ENCODE measurements around the gene GLB1L2. TPM values are rescaled to one million over a fixed set of nuclear protein-coding genes. Genes with fewer than 3 reads are reported as not detected.

Gene GLB1L2
- polyA plus RNA-seq, 1 of the 3 experiments (the other 2 are of a cell fraction): 3.4 TPM

GRCh38 chr11:134367781-134368180 lies 36.0 kb downstream of the GLB1L2 start:
- H3K27me3 ChIP-seq (ENCODE audit: insufficient read depth): no peaks in the 10 kb centered on the region
- H3K27ac ChIP-seq (ENCODE audit: low read depth in 2 of 2, low read length in 1 of 2): no peak overlapping the region
- no peak overlapping the region for H2AFZ ChIP-seq (ENCODE audit: low read depth)
- no peak overlapping the region for H3K9ac ChIP-seq
- WGBS (ENCODE audit: low lambda C conversion rate): 86% methylated on average over 16 of the region's 18 CpGs
- no peaks in the 10 kb centered on the region for H3F3A ChIP-seq (replicated peaks; ENCODE audit: insufficient read depth)
- no peaks in the 10 kb centered on the region for H3K9me2 ChIP-seq
- no peaks in the 10 kb centered on the region; a peak in 1 of 4 replicates for H3K4me1 ChIP-seq (ENCODE audit: control insufficient read depth in 1 of 2, insufficient read depth in 2 of 2, low read depth in 1 of 2, low read length in 1 of 2)
- no peaks in the 10 kb centered on the region for H3K9me3 ChIP-seq
- H3K79me2 ChIP-seq (ENCODE audit: insufficient read depth): no peaks in the 10 kb centered on the region
- H3K4me2 ChIP-seq: no peak overlapping the region
- no peaks in the 10 kb centered on the region for H3K36me3 ChIP-seq (replicated peaks in 1 of 2; ENCODE audit: control insufficient read depth in 1 of 2, insufficient read depth in 2 of 2, low read length in 1 of 2)
- no peak for DNase-seq
- ChIA-PET POLR2A (no interaction called here), CTCF (interaction anchor here (0.9 kb wide), 1 partner anchor 224 kb away, joined by 3 read pairs; no protein-coding TSS in a partner anchor)
- TF ChIP-seq EZH2phosphoT487 (IDR thresholded peaks at IDR 0.05; ENCODE audit: borderline replicate concordance, low read depth): no peak
- TF ChIP-seq FOSL2 (IDR thresholded peaks at IDR 0.05; ENCODE audit: borderline replicate concordance, low read depth): no peak
- no peak for TF ChIP-seq RCOR1 (IDR thresholded peaks at IDR 0.05; ENCODE audit: low read length)
- TF ChIP-seq POLR2AphosphoS5 (IDR thresholded peaks at IDR 0.05; ENCODE audit: low read depth, low read length): no peak
- TF ChIP-seq ZBTB33 (IDR thresholded peaks at IDR 0.05; ENCODE audit: borderline replicate concordance, low read depth): no peak
- no peak for TF ChIP-seq REST (IDR thresholded peaks at IDR 0.05; ENCODE audit: low read depth, low read length)
- TF ChIP-seq RAD21 (IDR thresholded peaks at IDR 0.05; ENCODE audit: low read length): no peak
- no peak for TF ChIP-seq USF1 (IDR thresholded peaks at IDR 0.05; ENCODE audit: borderline replicate concordance, low read depth)
- TF ChIP-seq IRF3 (IDR thresholded peaks at IDR 0.05; ENCODE audit: low read depth, low read length): no peak
- no peak for TF ChIP-seq PBX3 (IDR thresholded peaks at IDR 0.05)
- no peak for TF ChIP-seq GATA2 (CRISPR knock-in tag; IDR thresholded peaks at IDR 0.05)
- no peak for TF ChIP-seq CTCF (IDR thresholded peaks at IDR 0.05)
- no peak overlapping the region for H3K4me3 ChIP-seq (ENCODE audit: low read depth in 2 of 2, low read length in 1 of 2)
- no peaks in the 10 kb centered on the region for H4K20me1 ChIP-seq (ENCODE audit: insufficient read depth)
